GM21390 (cell line): ENCODE data around the gene ENC1.
"Not testable (repeated sequence)": the region's sequence is repeated elsewhere in the genome, so short reads cannot be mapped to it uniquely, and the experiment has no call there.

Experiments
- ATAC-seq: cut with Tn5 transposase; IDR thresholded peaks from one replicate; pipeline ENCODE4 v1.9.1; 2021; ENCODE audit not compliant: unreplicated experiment

The ENC1 gene

DNA sequence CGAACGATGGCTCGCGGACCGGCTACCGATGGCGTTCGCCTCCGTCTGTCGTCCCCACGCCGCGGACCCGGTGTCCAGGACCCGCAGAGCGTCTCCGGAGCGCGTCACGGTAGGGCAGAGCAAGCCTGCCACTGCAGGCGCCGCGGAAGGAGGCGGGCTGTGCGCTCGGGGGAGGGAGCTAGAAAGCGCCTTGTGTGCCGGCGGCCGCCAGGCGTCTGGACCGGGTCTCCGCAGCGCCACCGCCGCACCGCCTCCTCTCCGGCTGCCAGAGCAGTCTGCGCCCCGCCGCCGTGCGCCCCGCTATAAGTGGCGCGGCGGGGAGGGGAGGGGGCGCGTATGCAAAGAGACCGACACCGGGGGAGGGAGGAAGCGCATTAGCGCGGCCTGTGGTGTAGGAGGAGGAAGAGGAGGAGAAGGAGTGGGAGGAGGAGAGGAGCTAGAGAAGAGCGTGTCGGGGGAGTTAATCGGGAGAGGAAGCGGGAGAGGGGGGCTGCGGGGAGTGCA lies at the start of gene ENC1:
ENC1 (minus strand) TSS at position 279 of the 504 bp plus-strand sequence. CDS start 4,243 bp downstream, outside the sequence.
- ATAC-seq: peak; percentile 66

GRCh38 chr5:74686962-74687751 lies 46.6 kb upstream of the ENC1 start:
- no peak for ATAC-seq

GRCh38 chr5:74685979-74686631 lies 45.6 kb upstream of the ENC1 start:
- peak; percentile 51 for ATAC-seq

- peak; percentile 82 for ATAC-seq
These were observed 44.6 kb upstream of the ENC1 start, which contains the start of gene HEXB for GRCh38 chr5:74684900-74685851. Gene HEXB (plus strand): TSS chr5:74685233. CDS start chr5:74685261, 28 bp downstream.

DNA sequence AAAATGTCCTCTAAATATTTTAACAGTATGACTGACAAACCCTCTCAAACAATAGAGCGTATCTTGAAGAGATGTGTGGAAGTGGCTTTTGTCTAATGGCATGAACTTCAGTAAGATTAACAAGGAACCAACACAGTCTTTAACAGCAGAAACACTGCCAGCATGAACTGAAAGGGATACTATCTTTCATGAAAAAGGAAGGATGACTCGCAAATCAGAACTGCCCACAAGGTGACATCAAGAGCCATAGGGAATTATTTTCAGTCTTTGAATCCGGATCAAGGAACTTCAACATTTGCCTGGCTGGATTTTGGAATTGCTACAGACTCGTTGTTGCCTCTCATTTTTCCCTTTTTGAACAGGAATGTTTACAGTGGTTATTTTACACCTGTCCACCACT lies 39.4 kb upstream of the ENC1 start:
- no peak for ATAC-seq

DNA sequence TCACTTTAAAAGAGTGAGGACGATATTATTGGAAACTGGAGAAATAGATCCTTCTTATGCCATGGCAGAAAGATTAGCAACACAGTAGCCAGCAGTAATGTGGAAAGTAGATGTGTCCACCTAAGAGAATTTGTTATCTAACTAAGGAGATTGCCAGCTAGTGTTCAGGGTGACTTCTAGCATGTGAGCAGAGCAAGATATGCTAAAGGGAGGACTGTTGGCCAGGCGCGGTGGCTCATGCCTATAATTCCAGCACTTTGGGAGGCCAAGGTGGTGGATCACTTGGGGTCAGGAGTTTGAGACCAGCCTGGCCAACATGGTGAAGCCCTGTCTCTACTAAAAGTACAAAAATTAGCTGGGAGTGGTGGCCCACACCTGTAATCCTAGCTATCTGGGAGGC lies 38.8 kb upstream of the ENC1 start:
- ATAC-seq: not testable (repeated sequence)

DNA sequence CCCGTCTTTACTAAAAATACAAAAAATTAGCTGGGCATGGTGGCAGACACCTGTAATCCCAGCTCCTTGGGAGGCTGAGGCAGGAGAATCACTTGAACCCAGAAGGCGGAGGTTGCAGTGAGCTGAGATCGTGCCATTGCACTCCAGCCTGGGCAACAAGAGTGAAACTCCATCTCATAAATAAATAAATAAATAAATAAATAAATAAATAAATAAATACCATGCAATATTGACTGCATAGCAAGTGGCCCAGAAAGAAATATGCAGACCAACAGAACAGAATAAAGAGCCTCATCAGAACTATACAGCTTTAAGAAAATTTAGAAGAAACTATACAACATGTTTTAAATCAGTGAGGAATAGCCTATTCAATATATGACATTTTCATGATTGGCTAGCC lies 37.6 kb upstream of the ENC1 start:
- ATAC-seq: not testable (repeated sequence)

GRCh38 chr5:74676466-74676865 lies 35.9 kb upstream of the ENC1 start:
- ATAC-seq: not testable (repeated sequence)

DNA sequence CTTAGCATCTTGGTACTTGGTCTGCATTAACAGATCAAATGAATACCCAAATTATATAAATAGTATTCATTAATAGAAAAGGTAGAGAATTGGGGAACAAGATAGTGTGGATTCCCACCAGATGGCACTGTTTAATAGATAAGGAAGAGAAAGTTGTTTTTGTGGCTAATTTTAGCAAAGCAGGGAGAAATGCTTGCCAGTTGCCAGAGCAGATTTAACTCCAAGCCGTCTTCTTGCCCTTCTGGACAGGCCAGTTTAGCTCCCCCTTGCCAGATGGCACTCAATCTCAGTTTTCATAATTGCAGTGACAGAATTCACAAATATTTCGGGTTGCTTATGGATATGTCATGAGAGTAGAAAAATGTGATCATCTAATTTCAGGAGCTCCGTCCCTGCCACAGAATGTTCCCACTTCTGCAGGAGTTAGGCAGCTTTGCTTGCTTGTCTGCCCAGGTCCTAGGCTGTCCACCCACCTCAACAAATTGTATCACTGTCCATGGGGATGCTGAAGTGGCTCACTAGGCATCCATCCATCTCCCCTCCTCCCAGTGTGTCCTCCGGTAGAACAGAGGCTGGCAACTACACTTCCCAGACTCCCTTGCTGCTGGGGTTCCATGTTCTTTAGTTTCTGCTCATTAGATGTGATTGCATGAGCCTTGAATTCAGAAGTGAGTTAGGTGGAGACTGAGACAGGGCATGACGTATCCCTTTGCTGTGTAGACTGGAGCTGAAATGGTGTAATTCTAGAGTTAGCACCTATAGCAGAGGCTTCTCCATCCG lies 32.7 kb upstream of the ENC1 start:
- no peak for ATAC-seq

GRCh38 chr5:74672215-74672877 lies 31.8 kb upstream of the ENC1 start:
- ATAC-seq: no peak

DNA sequence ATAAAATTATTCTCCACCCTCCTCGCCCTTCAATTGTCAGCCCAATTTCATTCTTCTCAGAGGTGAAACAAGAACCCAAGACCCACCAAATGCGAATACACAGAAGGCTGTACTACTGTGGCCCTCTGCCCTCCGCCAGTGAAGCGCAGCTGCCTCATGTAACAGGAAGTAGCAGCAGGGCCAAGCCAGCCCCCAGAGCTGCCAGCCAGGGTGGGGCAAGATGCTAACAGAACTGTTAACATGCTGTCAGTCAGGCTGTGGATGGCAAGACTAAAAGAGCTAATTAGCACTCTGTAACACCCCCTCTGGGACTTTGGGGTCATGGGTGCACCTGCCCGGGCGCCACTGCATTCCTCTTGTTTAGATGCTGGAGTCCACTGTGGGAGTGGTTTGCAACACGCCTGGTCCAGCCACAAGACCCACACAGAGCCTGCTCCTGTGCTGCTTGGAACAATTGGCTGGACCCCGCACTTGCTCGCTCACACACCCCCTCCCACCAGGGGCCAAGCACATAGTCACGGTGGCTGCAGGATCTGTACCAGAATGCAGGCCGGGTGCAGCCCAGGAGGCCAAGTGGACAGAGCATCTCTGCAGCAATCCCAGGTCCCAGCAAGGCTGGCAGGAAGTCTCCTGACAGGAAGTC lies 30.0 kb upstream of the ENC1 start:
- ATAC-seq: no peak

GRCh38 chr5:74669821-74670220 lies 29.3 kb upstream of the ENC1 start:
- no peak for ATAC-seq

GRCh38 chr5:74667396-74667795 lies 26.9 kb upstream of the ENC1 start:
- no peak for ATAC-seq

DNA sequence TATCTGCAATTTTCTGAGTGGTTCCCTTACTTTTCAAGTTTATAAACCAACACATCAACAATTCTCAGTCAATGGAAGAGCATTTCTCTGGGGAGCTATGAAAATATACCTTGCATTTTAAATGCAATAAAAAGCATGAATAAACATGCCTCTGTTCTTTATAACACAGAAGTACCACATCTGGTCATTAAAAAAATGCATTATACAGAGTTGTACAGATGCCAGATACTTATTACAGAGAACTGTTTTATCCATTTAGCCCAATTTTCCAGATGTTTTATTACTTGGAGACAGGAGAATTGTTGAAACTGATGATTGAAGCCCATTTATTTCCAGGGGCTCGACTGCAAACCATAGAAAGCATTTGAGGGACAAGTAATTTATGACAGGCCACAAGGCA lies 25.3 kb upstream of the ENC1 start:
- no peak for ATAC-seq

DNA sequence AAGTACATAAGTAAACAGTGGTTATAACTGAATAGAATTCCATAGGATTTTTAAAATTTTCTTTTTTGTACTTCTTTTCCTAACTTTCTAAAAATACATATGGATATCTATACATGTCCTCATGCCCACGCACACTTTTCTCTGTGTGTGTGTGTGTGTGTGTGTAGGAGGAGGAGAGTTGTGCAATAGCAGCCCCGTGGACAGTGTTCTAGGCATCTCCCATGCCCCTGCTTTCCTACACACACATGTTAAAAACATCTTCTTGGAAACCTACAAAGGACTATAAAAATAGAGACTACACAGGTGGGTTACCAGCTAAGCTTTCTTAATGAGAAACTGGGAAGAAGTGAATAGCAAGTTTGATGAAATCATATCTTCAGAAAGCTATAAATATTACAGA lies 24.7 kb upstream of the ENC1 start:
- no peak for ATAC-seq

GRCh38 chr5:74664551-74664950 lies 24.0 kb upstream of the ENC1 start:
- no peak for ATAC-seq

DNA sequence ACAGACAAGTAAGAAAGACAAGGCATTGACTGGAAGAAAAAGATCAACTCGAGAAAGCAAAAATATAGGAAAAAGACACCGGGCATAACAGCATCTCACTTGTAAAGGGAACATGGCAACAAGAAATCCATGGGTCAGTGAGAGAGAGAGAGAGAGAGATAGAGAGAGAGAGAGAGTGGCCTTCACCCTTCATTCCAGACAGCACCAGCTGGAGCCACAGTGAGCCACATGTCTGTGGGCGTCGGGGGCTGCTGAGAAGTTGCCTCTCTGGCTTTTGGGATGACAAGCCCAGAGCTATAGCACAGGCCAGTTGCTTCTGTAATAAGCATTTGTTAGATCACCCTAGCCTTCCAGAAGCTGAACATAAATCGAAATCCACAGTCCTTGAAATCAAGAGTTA lies 20.3 kb upstream of the ENC1 start:
- ATAC-seq: no peak

- ATAC-seq: no peak
These were observed 19.6 kb upstream of the ENC1 start for GRCh38 chr5:74660140-74660539.

DNA sequence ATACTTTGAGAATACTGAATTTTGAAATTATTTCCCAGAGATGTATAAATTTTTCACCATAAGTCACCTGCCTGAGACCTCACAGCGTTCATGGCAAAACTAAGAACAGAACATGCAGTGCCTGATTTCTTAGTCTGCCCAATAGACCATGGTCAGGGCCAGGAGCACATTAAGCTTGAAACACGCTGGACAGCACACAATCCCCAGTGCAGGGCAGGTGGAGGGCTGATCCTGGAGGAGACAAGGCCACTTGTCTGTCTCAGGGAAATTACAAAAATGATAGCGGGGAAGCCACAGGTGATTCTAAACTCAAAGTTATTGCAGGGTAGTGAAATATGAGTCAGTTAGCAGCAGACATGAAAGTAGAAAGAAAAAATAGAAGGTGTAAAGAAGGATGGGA lies 18.6 kb upstream of the ENC1 start:
- ATAC-seq: no peak
